ENCODE results near the gene SH3RF1.

SH3RF1 gene

DNA sequence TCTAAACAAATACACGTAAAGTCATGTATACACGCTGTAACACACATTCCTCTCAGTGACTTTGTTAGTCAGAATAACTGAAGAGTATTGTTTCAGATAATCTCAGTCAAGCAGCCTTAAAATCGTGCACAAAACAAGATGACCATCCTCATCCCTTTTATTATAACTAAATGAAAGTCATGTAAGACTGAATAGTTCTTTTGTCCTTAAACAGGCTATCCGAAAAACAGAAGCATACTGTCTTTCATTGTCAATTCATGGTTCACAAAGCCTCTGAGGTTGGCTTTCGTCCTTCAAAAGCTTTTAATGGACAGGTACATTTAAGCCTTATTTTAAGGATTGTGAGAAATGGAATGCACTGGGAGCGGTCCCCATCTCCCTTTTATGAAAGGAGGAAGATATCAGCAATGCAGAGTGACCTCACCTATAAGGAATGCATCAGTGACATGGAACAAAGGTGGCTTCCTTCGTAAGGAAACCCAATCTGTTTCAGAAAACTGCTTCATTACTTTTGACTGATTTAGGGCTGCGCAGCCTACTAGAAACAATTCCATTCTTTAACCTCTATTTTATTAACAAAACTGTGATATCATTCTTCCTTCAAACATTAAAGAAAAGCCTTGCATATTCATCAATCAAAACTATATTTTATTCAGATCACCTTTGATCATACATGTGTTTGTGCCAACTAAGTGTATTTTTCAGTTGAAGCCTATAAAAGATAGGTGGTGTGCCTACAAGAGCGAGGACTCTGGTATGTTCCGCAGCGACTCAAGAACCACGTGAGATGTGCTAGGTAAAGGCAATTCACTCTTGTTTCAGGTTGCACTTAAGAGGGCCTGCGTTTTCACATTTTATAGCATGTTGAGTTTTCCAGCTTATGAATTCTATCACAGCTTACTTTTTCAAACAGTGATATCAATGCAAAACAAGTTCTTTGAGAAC is 19.2 kb downstream of the SH3RF1 start:
- DNase-seq (ENCODE audit: low read depth in 2 of 2) = no peak

DNA sequence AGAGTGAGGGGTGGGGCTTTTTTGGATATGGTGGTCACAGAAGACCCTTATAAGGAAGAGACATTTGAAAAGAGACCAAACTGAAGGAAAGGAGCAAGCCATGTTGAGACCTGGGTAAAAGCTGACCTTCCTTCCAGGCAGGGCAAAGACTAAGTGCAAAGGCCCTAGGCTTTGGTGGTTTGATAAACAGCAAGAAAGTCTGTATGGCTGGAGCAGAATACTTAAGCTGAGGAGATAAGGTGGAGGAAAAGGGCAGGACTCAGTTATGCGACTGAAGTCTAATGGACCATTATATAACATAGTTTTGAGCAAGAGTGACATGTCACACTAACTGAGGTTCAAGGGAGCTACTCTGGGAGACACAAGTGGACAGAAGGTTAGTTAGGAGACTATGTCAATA is 20.0 kb downstream of the SH3RF1 start:
- DNase-seq (ENCODE audit: low read depth in 2 of 2) = no peak

DNA sequence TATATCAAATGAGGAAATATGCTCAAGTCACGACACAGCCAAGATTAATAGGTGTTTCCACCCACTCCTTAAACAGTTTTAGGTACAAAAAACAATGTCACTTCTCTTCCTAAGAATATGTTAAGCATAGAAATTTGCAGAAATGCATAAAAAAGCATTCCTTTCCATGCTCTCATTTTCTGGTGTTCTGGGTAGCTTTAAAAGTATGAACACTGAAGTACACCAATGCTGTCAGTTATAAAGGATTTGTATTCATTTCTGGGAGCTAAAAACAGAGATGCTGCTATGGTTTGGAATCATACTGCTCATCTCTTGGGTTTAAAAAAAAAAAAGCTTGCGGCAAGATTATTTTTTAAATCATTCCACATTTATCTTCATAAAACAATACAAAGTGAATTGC is 20.8 kb downstream of the SH3RF1 start:
- DNase-seq (ENCODE audit: low read depth in 2 of 2) = no peak

DNA sequence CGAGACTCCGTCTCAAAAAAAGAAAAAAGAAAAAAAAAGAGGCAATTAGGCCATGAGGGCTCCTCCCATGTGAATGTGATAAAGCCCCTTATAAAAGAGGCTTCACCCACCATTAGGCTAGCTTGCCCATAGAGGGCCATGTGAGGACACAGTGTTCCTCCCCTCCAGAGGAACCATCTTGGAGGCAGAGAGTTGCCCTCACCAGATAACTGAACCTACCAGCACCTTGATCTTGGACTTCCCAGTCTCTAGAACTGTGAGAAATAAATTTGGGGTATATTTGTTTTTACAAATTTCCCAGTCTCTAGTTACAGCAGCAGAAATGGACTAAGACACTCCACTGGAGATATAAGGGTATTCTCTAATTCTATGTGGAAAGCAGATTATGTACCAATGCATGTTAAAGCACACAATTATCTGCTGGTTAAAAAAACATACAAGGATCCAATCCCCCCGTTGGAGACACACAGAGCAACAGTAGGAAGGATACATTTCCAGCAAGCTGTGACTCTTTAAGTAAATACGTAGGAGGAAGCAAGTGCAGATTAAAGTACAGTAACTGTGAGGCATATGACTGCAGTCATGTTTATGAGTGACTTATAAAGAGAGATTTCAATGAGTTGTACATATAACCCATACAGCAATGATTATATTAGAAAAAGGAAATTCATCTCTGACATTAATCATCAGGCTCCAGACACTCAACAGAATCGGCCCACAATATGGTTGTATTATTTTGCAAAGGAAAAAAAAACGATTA is 21.4 kb downstream of the SH3RF1 start:
- DNase-seq (ENCODE audit: low read depth in 2 of 2) = no peak

DNA sequence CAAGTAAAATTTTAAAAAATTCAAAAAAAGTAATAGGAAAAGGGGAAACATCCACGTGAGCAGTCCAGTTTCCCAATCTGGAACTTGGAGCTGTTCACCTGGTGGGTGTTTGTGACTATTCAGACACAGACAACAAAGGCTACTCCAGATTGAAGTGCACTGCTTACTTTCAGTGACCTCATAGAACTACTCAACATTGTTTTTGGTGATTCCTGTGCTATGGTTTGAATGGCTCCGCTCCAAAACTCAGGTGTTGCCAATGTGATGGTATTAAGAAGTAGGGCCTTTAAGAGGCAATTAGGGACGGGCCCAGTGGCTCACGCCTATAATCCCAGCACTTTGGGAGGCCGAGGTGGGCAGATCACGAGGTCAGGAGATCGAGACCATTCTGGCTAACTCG is 22.1 kb downstream of the SH3RF1 start:
- no peak for DNase-seq (ENCODE audit: low read depth in 2 of 2)

DNA sequence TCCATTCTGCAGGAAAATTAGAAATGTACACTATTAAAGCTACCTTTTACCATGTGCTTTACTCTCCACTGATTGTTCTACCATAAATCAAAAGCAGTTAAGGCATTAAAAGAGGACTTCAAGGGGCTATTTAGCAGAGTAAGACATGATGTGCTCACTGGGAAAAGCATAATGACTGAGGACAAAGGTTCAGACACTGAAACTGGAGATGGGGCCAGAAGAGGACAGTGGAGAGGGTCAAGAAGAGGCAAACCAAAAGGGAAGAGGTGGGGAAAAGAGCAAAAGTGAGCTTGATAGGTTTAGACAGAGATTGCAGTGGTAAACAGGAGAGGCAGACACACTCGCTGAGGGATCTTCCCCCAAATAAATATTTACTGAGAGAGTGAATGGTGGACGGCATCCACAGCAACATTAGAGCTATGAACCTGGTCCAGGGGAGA is 23.8 kb downstream of the SH3RF1 start:
- DNase-seq (ENCODE audit: low read depth in 2 of 2) = no peak

DNA sequence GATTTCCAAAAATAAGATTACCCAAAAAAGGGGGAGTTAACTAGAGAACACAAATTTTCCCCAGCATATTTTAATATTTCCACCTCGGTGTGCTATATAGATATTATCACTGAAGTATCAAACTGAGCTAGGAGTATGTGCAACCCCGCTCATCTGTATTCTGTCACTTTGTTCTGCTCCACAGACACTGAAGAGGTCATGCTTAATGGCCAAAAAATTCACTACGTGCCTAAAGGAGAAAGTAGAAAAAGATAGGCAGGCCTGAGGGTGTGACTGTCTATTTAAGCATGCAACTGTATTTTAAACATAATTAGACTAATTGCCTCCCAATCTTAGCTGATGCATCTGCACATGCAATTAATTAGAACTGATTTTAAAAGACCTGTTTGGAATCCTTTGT is 24.5 kb downstream of the SH3RF1 start:
- no peak for DNase-seq (ENCODE audit: low read depth in 2 of 2)

DNA sequence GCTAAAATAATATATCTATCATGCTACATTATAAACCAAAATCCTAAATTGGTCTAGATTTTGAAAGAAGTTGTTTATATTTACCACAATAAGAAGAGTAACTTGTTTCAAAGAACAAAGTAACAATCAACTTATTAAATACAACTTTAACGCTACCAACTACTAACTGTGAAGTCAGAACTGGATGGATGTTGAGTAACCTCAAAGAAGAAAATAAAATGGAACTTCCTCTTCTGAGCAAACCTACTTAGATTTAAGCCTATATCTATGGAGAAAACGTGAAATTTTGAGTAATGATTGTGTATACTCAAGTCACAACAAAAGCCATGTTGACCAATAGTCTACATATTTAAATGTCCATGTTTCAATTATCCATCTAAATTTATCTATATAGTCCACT is 25.7 kb downstream of the SH3RF1 start:
- no peak for DNase-seq (ENCODE audit: low read depth in 2 of 2)

DNA sequence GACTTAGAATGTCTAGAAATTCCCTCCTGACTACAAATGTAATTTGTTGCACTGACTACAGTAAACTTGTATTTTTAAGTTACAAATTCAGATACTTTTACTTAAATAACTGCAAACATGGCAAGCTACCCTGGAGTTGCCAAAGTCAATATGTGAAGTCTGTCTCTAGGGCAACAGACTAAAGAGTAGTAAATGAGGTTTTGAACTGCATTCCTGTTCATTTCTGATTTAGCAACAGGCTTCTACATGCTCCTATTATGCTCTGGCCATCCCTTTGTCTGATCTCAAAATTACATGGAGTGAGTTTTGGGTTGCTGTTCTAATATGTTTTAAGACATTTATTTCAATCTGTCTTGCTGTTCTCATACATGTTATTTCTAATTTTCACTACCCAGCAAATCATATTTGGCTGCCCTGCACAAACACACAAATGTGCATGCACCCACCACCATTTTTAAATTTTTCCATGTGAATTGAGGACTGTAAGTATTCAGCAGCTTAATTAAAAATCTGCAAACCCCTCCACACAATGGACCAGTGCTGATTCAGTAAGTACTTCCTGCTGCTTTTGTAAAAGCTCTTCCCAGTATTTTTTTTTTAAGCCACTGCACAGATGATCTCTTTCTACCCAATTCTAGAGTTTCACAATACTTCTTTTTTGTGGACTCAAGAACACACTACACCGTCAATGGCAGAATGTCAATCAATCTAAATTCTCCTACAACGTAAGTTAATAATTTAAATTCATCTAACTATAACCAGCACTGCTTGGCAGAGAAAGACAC is 26.7 kb downstream of the SH3RF1 start:
- no peak for DNase-seq (ENCODE audit: low read depth in 2 of 2)

DNA sequence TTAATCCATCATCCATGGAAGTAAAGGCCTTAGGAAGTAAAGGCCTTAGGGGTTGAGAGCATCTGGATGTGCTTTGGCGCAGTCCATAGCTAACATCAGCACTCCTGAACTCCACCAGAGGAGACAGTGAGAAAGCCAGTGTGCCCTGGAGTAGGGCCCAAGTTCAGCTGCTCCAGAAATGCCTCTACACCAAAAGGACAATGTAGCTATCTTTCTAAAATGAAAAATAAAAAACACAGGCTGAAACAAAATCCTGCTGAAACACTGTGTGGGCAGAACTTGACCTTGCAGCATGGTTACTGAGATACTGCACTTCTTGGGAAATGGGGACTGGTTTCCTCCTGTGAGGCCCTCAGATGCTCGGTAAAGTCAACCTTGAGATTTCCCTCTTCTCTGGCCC is 29.3 kb downstream of the SH3RF1 start:
- DNase-seq (ENCODE audit: low read depth in 2 of 2) = no peak

DNA sequence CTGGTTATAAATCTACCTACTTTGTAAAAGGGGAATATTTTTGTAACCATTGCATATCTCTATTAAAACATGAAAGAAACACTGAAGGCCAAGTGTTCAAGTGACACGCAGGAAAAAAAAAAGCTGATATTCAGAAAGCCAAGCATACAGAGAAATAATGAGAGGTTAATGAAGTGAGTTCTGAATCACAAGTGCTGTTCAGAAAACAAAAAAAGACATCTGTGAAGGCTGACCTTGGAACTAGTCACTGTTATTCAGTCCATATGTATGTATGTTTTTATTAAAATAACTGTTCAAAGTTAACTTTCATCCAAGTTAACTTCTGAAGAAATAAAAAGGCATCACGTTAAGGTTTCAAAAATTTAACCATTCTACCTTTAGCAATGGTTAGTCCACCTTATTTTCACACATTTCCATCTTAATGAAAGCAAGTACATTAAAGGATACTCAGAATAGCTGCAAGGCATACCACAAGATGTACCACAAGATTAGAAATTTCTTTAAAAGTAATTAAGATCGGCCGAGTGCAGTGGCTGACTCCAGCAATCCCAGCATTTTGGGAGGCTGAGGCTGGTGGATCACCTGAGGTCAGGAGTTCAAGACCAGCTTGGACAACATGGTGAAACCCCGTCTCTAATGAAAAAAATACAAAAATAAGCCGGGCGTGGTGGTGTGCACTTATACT is 31.4 kb downstream of the SH3RF1 start:
- no peak for DNase-seq (ENCODE audit: low read depth in 2 of 2)

DNA sequence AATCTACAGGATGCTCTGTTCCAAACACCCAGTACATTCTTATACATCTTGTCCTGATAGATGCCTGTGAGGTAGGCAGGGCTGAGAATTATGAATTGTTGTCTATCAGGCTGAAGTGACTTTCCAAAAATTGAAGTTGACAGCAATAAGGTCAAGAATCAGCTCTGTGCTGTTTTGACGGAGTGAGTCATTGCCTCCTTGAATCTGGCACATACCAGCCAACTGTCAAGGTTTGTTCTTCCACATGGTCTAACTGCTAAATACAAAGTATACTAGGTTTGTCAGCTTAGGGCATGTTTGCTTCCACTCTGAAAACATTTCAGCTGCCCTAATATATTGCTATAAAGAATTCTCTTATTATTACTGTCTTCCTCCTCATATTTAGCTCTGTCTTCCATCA is 32.3 kb downstream of the SH3RF1 start:
- no peak for DNase-seq (ENCODE audit: low read depth in 2 of 2)

DNA sequence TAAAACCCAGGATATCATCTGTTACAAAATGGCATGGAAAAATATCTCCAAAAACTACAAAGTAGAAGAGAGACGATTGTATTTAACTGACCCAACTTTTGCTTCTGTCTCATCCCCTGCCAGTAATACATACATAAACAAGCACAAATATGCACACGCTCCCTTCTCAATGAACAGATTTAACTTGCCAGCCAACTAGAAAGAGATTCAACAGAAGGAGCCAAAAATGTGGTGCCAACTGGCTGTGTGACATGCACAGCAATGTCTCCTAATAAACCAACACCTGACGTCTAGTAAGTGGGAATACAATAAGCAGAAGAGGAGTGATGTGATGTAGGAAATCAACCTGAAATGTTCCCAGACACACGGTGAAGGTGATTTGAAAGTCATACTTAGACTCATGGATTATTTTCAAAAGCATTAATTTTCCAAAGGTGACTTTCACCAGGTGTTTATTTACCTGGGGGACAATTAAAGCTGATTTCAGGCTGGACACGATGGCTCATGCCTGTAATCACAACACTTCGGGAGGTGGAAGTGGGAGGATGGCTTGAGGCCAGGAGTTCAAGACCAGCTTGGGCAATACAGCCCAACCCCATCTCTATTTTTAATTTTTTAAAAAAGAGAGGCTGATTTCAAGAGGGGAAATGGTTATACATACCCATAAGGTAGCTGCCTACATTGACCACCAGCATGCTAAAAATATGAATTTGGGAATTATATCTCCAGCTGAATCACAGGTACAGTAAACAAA is 33.7 kb downstream of the SH3RF1 start:
- DNase-seq (ENCODE audit: low read depth in 2 of 2) = no peak

DNA sequence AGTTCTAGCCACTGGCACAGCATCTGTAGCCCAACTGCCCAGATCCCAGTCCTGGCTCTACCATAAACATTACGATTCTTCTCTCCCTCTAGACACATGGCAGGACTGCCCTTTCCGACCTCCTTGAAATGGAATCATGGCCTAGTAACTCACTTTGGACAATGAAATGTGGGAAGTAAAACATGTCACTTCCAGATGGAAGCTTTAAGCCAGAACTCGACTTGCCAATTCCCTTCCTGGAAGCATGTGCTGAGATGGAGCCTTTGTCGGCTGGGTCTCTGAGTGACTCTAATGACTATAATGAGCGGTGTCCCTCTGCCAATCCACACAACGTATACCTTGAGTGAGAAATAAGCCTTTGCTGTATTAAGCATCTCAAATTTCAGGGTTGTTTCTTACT is 34.7 kb downstream of the SH3RF1 start:
- DNase-seq (ENCODE audit: low read depth in 2 of 2) = no peak

DNA sequence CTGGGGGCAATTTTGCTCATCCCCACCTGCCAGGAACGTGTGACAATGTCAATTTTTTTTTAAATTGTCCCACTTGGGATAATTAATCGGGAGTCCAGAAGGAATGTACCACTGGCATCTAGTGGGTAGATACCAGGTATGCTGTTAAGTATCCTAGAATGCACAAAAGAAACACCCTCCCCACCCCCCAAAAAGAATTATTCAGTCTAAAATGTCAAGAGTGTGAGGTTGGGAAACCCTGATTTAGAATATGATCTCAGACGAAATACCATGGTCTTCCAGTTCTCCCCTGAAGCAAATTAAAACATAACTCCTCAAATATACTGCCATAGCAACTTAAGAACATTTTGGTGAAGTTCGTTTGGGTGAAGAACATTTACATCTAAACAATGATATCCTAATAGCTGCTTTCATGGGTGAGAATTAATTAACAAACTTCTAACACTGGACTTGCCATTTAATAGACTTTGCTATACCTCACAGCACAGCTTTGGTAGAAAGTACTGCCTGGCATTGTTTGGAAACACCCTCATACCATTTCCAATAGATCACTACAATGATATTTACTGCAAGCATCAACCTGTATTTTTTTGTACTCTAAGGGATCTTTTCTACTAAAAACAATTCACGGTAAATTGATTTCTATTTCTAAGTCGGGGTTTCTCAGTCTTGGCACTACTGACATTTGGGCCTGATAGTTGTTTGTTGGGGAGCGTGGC is 36.5 kb downstream of the SH3RF1 start:
- DNase-seq (ENCODE audit: low read depth in 2 of 2) = no peak

DNA sequence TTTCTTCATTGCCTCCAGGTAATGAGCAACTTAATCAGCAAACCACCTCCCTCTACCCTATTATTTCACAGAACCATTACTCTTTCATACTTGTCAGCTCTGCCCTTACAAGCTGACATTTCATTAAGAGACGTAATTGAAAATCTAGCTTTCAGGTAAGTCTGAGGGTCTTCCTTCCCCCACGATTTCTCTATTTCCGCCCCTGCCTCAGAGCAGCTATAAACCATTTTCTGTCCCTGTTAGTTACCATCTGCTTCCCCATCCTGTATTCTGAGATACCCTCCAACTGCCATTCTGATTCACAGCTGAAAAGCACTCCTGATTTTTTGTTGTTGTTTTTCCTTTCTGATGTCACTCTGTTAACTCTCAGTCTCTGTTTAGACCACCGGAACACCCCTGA is 37.1 kb downstream of the SH3RF1 start:
- DNase-seq (ENCODE audit: low read depth in 2 of 2) = no peak

DNA sequence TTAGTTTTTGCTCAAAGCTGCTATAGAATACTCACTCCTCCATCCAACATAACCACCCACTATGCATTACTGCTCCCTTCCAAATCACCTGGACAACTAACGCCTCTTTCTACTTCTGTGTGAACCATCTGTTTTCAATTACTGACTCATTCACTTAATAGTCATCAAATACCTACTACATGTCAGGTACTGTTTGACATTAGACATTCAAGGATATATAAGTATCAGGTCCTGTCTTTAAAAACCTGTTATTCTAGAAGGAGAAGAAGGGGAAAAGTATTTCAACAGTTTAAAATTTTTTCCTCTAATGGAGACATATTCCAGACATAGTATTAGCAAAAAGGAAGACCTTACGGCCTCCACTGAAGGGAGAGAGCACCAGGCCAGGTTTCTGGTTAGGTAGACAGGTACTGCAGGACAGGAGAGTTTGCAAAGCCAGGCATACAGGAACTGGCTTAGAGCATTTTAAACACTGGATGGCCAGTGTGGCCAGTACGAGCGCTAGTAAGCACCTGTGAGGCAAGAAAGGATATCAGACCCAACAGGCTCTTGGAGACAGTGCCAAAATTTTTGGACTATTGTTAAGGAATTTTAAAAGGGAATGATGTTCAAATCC is 39.0 kb downstream of the SH3RF1 start:
- no peak for DNase-seq (ENCODE audit: low read depth in 2 of 2)

DNA sequence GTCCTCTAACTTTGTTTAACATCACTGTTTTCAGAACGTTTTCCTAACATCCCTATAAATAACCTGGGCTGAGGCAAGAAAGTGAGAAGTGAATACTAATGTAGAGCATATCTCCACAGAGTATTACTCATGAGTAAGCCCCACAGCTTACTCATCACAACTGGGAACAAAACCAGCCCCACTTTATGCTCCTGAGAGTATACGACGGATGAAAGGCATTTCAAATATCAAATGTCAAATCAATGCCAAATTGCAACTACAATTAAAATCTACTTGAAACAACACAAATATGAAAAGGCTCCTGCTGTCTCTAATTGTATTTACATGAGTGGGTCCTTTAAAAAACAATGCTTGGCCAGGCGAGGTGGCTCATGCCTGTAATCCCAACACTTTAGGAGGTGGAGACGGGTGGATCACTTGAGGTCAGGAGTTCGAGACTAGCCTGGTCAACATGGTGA is 41.2 kb downstream of the SH3RF1 start:
- no peak for DNase-seq (ENCODE audit: low read depth in 2 of 2)

DNA sequence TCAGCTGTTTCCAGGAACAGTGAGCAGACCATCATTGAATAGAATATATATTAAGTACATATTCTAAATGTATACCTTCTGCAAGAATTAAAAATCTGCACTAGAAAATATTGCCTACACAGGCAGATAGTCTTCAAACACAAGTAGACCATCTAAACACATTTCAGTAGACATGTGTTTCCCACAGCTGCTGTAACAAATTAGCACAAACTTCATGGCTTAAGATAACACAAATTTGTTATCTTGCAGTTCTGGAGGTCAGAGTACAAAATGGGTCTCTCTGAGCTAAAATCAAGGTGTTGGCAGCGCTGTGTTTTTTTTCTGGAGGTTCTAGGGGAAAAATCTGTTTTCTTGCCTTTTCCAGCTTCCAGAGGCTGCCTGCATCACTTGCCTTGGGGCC is 42.7 kb downstream of the SH3RF1 start:
- DNase-seq (ENCODE audit: low read depth in 2 of 2) = no peak

DNA sequence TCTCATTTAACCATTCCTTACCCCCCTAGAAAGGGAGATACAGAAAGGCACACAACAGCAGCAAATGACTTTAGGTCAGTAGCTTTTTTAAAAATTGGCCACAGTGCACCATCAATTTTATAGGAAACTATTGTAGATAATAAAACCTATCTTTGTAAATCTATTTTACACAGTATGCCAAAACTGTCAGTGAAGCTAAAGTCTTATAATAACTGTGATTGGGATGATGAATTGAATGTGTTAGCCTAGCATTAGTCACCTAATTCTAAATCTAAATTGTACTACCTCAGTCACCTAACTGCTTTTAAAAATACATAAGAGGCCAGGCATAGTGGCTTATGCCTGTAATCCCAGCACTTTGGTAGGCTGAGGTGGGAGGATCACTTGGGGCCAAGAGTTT is 44.2 kb downstream of the SH3RF1 start:
- no peak for DNase-seq (ENCODE audit: low read depth in 2 of 2)

Data from activated CD8-positive, alpha-beta memory T cell treated with anti-CD3 and anti-CD28 coated beads for 4 hours (primary cell).